ENCODE results near the gene PLIN4. TPM values are rescaled to one million over a fixed set of nuclear protein-coding genes. Genes with fewer than 3 reads are reported as not detected.
"Not testable (repeated sequence)": the region's sequence is repeated elsewhere in the genome, so short reads cannot be mapped to it uniquely, and the experiment has no call there.

Gene PLIN4
- total RNA-seq, 2 experiments from 2014 or later: 0.05 TPM; not detected in 1

- peaks cover 3% of the 10 kb centered on the region for H3K27me3 Mint-ChIP-seq
- POLR2A ChIA-PET: no interaction called here
- no peak for TF ChIP-seq CTCF (IDR thresholded peaks at IDR 0.05)
- CTCF ChIA-PET: interaction anchor here (1.5 kb wide), 1 partner anchor 19 kb away, joined by 9 read pairs; no protein-coding TSS in a partner anchor
- no peaks in the 10 kb centered on the region for H3K36me3 Mint-ChIP-seq (ENCODE audit: low read depth)
- DNase-seq: no peak
- intact Hi-C loops (cut with micrococcal nuclease): no loop called here
- no peak overlapping the region for H3K4me3 Mint-ChIP-seq
- no peak for ATAC-seq
- H3K4me1 Mint-ChIP-seq (ENCODE audit: low read depth): peaks cover 9% of the 10 kb centered on the region
- peaks cover 1% of the 10 kb centered on the region for H3K9me3 Mint-ChIP-seq
- H3K27ac Mint-ChIP-seq: no peak overlapping the region
Measured at GRCh38 chr19:4543842-4544647, 25.8 kb upstream of the PLIN4 start.

- H3K4me1 Mint-ChIP-seq (ENCODE audit: low read depth): peaks cover 9% of the 10 kb centered on the region
- ATAC-seq (no peak), DNase-seq (no peak)
- no peak overlapping the region for H3K27ac Mint-ChIP-seq
- H3K36me3 Mint-ChIP-seq (ENCODE audit: low read depth): no peaks in the 10 kb centered on the region
- ChIA-PET CTCF (no interaction called here), POLR2A (no interaction called here)
- H3K9me3 Mint-ChIP-seq: peaks cover 1% of the 10 kb centered on the region
- H3K4me3 Mint-ChIP-seq: no peak overlapping the region
- no peak for TF ChIP-seq CTCF (IDR thresholded peaks at IDR 0.05)
- peaks cover 4% of the 10 kb centered on the region for H3K27me3 Mint-ChIP-seq
- intact Hi-C loops (cut with micrococcal nuclease): no loop called here
Measured at GRCh38 chr19:4542896-4543841, 24.9 kb upstream of the PLIN4 start.

GRCh38 chr19:4541806-4542145 is 23.5 kb upstream of the PLIN4 start:
- intact Hi-C loops (cut with micrococcal nuclease); H3K27ac Mint-ChIP-seq; ATAC-seq; H3K4me3 Mint-ChIP-seq; H3K4me1 Mint-ChIP-seq (ENCODE audit: low read depth); H3K9me3 Mint-ChIP-seq; DNase-seq; H3K36me3 Mint-ChIP-seq (ENCODE audit: low read depth); POLR2A ChIA-PET; H3K27me3 Mint-ChIP-seq: not testable (repeated sequence)
- CTCF ChIA-PET: interaction anchor here (4.5 kb wide), 1 partner anchor 18 kb away, joined by 28 read pairs; no protein-coding TSS in a partner anchor

GRCh38 chr19:4541114-4541805 is 23.0 kb upstream of the PLIN4 start:
- intact Hi-C loops (cut with micrococcal nuclease): no loop called here
- no peak for TF ChIP-seq CTCF (IDR thresholded peaks at IDR 0.05)
- H3K36me3 Mint-ChIP-seq (ENCODE audit: low read depth): no peaks in the 10 kb centered on the region
- H3K4me3 Mint-ChIP-seq: no peak overlapping the region
- no peak overlapping the region for H3K27ac Mint-ChIP-seq
- DNase-seq (no peak), ATAC-seq (no peak)
- ChIA-PET CTCF (interaction anchor here (4.5 kb wide), 1 partner anchor 17 kb away, joined by 28 read pairs; no protein-coding TSS in a partner anchor), POLR2A (no interaction called here)
- H3K9me3 Mint-ChIP-seq: peaks cover 1% of the 10 kb centered on the region
- H3K27me3 Mint-ChIP-seq: peaks cover 4% of the 10 kb centered on the region
- H3K4me1 Mint-ChIP-seq (ENCODE audit: low read depth): peaks cover 9% of the 10 kb centered on the region
